NT2/D1 (cell line): ENCODE measurements around the gene IFRD2.

Experiments used
- SUZ12 ChIP-seq: IDR thresholded peaks from 2 replicates; pipeline ENCODE4 v1.6.1; 2011; ENCODE audit not compliant: insufficient read length, insufficient read depth; ENCODE audit errors: extremely low read depth
- YY1 ChIP-seq: IDR thresholded peaks from 2 replicates; pipeline ENCODE4 v1.6.1; 2011; ENCODE audit not compliant: insufficient read length, insufficient read depth
- ZNF274 ChIP-seq: IDR thresholded peaks from 2 replicates; pipeline ENCODE4 v1.6.1; 2011; ENCODE audit warnings: mild to moderate bottlenecking, low read depth, low read length

DNA sequence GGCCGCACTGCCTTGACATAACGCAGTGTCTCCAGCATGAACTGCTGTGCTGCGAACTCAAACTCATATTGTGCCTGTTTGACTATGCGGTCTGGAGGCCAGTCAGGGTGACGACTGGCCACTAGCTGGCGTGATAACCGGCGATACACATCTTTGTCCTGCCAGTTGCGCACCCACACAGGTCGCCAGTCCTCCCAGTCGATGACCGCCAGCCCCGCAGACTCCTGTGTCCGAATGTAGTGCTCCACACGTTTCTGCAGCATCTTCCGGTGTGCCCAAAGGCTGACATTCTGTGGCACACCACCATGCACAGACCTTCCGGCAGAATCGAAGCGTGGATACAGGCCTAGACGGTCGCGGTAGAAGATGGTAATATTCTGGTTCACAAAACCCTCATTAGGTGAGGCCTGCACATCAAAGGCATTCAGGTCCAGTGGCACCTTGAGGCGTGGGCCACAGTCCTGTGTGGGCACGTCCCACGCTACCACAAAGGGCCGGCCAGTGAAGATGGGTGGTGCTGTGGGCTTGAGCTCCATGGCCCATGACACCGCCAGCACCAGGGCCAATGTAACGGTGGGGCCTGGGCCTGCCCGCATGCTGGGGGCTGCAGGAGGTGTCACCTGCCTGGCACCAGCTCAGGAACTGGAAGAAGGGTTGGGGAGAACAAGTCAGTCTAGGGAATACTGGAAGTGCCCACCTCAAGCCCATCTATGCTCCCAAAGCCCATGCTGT is 27.8 kb upstream of the IFRD2 start:
- no peak for TF ChIP-seq ZNF274
- no peak for TF ChIP-seq YY1
- no peak for TF ChIP-seq SUZ12
